Activated naive CD4-positive, alpha-beta T cell treated with anti-CD3 and anti-CD28 coated beads, Interleukin-2, amount 10 ng/mL, durations not matched to agents 7 days and 5 days (primary cell): ENCODE results near the gene KCTD17.

ENCODE experiments used
- CTCF ChIA-PET: fragments of 350-600 bp; sonication (Branson Sonifier 250); formaldehyde crosslinking; loops from one replicate; lab custom pipeline; 2021; ENCODE audit warnings: antibody characterized with exemption; lab: Charles Lee
- DNase-seq: peaks from one replicate; pipeline ENCODE4 v3.0.0-alpha.2; 2020
- H3K27ac Mint-ChIP-seq: one replicate; pipeline ENCODE4 v1.8.0; 2021; ENCODE audit warnings: mild to moderate bottlenecking, moderate library complexity, mixed read lengths
- H3K27me3 Mint-ChIP-seq: one replicate; pipeline ENCODE4 v1.8.0; 2021; ENCODE audit warnings: mild to moderate bottlenecking, mixed read lengths
- H3K36me3 Mint-ChIP-seq: one replicate; pipeline ENCODE4 v1.8.0; 2021; ENCODE audit warnings: mixed read lengths
- H3K4me1 Mint-ChIP-seq: one replicate; pipeline ENCODE4 v1.8.0; 2021; ENCODE audit warnings: mixed read lengths
- H3K4me3 Mint-ChIP-seq: one replicate; pipeline ENCODE4 v1.8.0; 2021; ENCODE audit warnings: mild to moderate bottlenecking, moderate library complexity, mixed read lengths
- H3K9me3 Mint-ChIP-seq: one replicate; pipeline ENCODE4 v1.8.0; 2021; ENCODE audit warnings: mixed read lengths

The KCTD17 gene

DNA sequence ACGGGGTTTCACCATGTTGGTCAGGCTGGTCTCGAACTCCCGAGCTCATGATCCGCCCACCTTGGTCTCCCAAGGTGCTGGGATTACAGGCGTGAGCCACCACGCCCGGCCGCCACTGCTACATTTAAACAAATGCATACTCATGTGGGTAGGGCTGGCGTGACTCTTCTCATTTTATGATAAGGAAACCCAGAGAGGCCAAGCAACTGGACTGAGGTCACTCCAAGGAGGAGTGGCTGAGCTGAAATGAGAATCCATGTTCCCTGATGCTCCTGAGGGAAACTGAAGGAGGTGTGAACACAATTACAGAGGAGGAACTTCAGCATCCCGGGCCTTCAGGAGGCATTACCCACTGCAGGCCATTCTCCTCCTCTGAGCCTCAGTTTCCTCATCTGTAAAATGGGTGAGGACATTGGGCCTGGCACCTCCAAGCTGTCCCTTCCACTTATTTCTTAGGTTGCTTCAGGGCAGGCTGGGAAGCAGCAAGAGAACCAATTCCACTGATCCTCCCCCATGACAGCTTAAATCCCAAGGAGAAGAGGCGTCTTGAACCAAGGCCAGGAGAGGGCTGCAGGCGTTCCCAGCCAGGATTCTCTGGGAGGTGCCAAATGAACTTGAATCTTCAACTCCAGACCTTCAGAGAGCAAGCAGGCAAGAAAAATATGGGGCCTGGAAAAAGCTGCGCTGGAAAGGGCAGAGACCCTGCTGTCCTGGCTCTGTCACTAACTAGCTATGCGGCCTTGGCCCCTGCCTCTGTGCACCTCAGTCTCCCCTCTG lies 35.2 kb upstream of the KCTD17 start:
- Mint-ChIP-seq H3K4me1 (peaks cover 17% of the 10 kb centered on the region), H3K9me3 (no peaks in the 10 kb centered on the region), H3K27ac (no peak overlapping the region), H3K4me3 (no peak overlapping the region), H3K27me3 (peaks cover 69% of the 10 kb centered on the region), H3K36me3 (peaks cover 2% of the 10 kb centered on the region)
- CTCF ChIA-PET: interaction anchor here (0.8 to 1.3 kb wide), 4 partner anchors 15 to 472 kb away, joined by 3 to 4 read pairs (median 4); no protein-coding TSS in a partner anchor
- DNase-seq: no peak

DNA sequence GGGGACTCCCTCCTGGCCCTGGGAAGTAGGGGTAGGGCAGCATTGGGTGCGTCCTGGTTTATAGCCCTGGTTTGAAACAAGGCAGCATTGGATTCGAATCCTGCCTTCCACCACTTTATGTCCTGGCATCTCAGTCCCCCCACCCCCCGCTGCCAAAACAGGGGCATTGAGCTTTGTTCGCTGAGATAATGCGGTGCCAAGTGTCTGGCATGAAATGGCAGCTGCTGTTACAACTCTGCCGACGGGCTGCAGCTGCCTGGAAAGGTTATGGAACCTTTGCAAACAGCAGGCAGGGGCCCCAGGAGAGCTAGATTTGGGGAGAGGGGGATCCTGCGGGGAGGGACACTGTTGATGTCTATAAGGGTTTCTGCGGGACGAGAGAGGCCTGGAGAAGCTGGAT lies 34.2 kb upstream of the KCTD17 start:
- peaks cover 2% of the 10 kb centered on the region for H3K36me3 Mint-ChIP-seq
- peaks cover 22% of the 10 kb centered on the region for H3K4me1 Mint-ChIP-seq
- H3K4me3 Mint-ChIP-seq: peak overlapping the region; percentile 18
- H3K9me3 Mint-ChIP-seq: no peaks in the 10 kb centered on the region
- no peak for DNase-seq
- CTCF ChIA-PET: interaction anchor here (0.5 to 5.3 kb wide), 4 partner anchors 14 to 164 kb away, joined by 3 to 38 read pairs (median 4); no protein-coding TSS in a partner anchor
- peaks cover 75% of the 10 kb centered on the region for H3K27me3 Mint-ChIP-seq
- no peak overlapping the region for H3K27ac Mint-ChIP-seq

DNA sequence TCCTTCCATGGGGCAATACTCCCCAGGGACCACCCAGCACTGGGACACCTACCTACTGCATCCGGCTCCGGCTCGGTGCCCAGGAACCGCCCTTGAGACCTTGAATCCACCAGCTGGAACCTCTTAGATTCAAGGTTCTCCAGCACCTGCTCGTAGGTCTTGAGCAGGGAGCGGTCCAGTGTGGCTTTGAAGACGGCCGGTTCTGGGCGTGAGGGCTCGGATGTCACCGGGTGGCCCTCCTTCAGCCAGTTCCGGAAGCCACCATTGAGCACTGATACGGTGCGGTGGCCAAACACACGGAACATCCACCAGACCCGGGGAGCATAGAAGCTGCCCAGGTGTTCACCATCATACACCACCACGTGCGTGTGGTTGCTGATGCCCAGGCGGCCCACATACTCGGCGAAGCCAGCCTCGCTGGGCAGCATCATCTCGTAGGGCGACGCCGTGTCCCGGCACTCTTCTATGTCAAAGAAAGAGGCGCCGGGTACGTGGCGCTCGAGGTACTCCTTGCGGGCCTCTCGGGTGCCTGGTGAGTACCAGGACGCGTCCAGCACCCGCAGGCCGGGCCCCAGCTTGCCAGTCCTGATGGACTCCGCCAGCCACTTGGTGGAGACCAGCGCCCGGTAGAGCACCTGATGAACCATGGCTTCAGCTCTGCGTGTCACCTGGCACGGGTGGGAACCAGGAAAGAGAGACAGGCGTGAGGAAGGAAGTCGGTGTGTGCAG lies 33.3 kb upstream of the KCTD17 start:
- H3K4me3 Mint-ChIP-seq: peak overlapping the region; percentile 69
- H3K36me3 Mint-ChIP-seq: peaks cover 2% of the 10 kb centered on the region
- H3K27me3 Mint-ChIP-seq: peaks cover 75% of the 10 kb centered on the region
- DNase-seq: no peak
- no peak overlapping the region for H3K27ac Mint-ChIP-seq
- H3K9me3 Mint-ChIP-seq: no peaks in the 10 kb centered on the region
- peaks cover 22% of the 10 kb centered on the region for H3K4me1 Mint-ChIP-seq
- CTCF ChIA-PET: interaction anchor here (1.0 to 5.3 kb wide), 6 partner anchors 11 to 181 kb away, joined by 3 to 38 read pairs (median 4); no protein-coding TSS in a partner anchor

DNA sequence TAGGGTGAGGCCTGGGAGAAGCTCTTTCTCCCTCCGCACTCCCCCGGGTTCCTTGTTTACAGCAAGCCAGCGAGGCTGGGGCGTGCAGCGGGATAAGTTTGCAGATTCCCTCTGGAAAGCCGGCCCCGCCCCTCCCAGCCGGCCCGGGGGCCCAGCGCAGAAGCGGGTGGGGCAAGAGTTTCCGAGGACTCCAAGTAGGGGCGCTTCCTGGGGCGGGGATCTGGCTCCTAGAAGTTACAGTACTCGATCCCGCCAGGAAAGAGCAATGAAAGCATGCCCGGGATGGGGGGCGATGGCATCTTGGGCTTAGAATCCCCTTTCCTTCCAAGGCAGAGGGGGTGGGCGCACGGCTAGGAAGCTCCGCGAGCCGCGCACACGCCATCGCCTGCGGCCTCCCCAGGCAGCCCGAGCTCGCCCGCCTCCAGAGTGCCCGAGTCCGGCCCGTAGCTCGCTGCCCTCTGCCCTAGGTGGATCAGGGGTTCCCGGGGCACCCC lies 32.7 kb upstream of the KCTD17 start:
- CTCF ChIA-PET: interaction anchor here (1.2 to 5.3 kb wide), 5 partner anchors 11 to 181 kb away, joined by 4 to 38 read pairs (median 4); no protein-coding TSS in a partner anchor
- Mint-ChIP-seq H3K4me1 (peaks cover 22% of the 10 kb centered on the region), H3K27me3 (peaks cover 72% of the 10 kb centered on the region), H3K4me3 (peak overlapping the region; percentile 69), H3K27ac (no peak overlapping the region), H3K36me3 (peaks cover 2% of the 10 kb centered on the region), H3K9me3 (no peaks in the 10 kb centered on the region)
- no peak for DNase-seq

DNA sequence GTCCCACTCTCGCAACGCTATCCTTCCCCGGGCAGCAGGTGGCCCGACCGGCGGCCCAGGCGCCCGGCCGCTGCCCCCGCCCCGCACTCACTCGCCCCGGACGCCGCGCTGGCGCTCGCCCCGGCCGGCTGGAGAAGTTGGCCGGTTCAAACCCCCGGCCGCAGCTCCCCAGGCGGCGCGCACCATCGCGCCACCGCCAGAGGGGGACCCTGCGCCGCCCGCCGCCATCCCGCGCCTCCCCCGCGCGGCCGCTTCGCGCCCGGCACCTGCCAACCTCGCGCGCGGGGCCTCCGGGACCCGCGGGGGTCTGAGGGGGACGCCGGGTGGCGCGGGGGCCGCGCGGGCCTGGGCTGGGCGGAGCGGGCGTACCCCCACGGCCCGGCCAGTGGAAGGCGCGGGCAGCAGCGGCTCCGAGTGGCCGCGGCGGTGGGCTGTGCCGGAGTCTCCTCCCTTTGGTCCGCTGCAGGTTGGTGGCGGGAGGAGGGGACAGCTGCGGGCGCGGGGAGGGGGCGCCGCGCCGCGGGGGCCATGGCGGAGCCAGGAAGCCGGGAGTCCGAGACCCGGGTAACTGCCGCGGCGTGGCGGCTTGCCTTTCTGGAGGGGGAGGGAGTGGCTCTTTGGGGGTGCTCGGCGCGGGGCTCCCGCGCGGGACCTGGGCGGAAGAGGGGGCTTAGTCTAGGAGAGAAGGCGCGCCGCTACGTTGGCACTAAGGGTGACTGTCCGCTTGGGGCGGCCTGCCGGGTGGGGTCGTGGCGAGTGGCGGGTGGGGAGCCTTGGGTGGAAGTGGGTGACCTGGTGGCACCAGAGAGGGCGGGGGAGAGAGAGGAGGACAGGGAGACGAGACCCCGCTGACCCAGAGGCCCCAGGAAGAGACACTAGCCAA lies 32.0 kb upstream of the KCTD17 start, which contains the start of the genes MPST and TST:
Gene MPST, plus strand, starts transcription at position 434 of the 883 bp plus-strand sequence. Its CDS starts 95 bp downstream, at position 529.
Gene TST, minus strand, starts transcription at position 139 of the 883 bp plus-strand sequence. CDS start 715 bp downstream, outside the sequence.
- peak within 1 kb of the TSS; percentile 77 for H3K27ac Mint-ChIP-seq
- no peaks in the 10 kb centered on the region for H3K9me3 Mint-ChIP-seq
- DNase-seq: peak; percentile 66
- CTCF ChIA-PET: interaction anchor here (0.6 to 5.3 kb wide), 8 partner anchors 9 to 240 kb away, joined by 3 to 38 read pairs (median 4); no protein-coding TSS in a partner anchor
- peaks cover 67% of the 10 kb centered on the region for H3K27me3 Mint-ChIP-seq
- peak within 1 kb of the TSS; percentile 89 for H3K4me3 Mint-ChIP-seq
- H3K4me1 Mint-ChIP-seq: peaks cover 22% of the 10 kb centered on the region
- H3K36me3 Mint-ChIP-seq: peaks cover 2% of the 10 kb centered on the region

DNA sequence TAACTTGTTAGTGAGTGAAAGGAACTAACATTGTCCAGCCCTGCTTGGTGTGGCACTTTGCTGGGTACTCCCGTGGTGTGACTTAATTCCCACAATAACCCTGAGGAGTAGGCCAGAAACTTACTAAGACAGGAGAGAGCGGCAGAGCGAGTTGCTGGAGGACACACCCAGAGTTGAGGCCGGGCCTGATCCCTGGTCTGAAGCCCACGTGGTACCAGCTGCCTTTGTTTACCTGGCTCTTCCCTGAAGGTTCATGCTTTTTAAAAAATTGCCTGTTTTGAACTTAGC lies 31.4 kb upstream of the KCTD17 start:
- Mint-ChIP-seq H3K4me1 (peaks cover 22% of the 10 kb centered on the region), H3K36me3 (peaks cover 4% of the 10 kb centered on the region), H3K27me3 (peaks cover 64% of the 10 kb centered on the region), H3K27ac (peak overlapping the region; percentile 77), H3K9me3 (no peaks in the 10 kb centered on the region), H3K4me3 (peak overlapping the region; percentile 89)
- CTCF ChIA-PET: interaction anchor here (0.6 to 5.3 kb wide), 7 partner anchors 10 to 241 kb away, joined by 3 to 38 read pairs (median 4); no protein-coding TSS in a partner anchor
- no peak for DNase-seq

DNA sequence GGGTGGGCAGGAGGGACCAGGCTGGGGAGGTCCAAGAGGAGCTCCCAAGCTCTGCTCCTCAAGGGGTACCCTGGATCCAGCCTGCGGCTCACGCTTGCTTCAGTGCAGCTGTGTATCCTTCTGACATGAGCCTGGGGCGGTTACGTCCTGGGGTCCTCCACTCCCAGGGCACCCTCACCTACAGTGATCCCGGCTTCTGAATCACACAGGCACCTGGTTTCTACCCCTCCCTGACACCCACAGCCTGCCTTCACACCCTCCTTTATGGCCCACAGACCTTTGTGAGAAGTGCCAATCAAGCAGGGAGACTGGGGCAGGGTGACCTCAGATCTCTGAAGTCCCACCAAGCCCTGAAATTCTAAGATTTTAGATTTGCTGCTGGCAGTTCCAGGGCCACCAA lies 30.5 kb upstream of the KCTD17 start:
- CTCF ChIA-PET: interaction anchor here (0.6 to 5.3 kb wide), 15 partner anchors 9 to 263 kb away, joined by 3 to 38 read pairs (median 4); partner anchors contain the start of gene KCTD17
- Mint-ChIP-seq H3K4me3 (no peak overlapping the region), H3K36me3 (peaks cover 4% of the 10 kb centered on the region), H3K9me3 (no peaks in the 10 kb centered on the region), H3K27me3 (peaks cover 55% of the 10 kb centered on the region), H3K27ac (no peak overlapping the region), H3K4me1 (peaks cover 22% of the 10 kb centered on the region)
- no peak for DNase-seq

DNA sequence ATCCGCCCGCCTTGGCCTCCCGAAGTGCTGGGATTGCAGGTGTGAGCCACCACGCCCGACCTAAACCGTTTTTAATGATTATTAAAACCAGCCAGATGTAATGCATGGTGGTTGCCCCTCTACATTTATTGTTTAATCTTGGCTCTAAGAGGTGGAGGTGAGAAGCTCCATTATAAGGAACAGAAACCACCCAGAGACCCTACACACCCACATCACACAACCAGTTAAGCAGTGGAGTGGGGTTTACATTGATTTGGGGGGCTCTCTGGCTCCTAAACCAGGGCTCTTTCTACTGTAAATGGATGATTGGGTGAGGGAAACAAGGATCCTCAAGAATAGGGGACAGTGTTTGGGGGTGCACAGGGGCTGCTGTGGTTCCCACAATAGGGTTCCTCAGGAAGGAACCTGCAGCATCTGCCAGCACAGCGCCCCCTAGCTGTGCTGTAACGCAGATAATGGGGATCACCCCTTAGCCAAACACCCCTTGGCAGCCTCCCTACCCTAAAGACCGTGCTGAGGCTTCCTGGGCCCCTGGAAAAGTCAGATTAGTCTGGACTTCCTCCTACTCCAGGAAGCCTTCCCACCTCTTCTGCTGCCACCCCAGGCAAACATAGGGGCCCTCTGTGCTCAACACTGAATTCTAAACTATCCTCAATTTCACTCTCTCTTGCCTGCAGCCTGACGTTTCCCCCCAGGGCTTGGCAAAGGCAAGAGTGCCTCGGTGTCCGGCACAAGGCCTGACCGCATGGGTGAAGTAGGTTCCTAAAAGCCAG lies 29.6 kb upstream of the KCTD17 start:
- Mint-ChIP-seq H3K27ac (no peak overlapping the region), H3K36me3 (peaks cover 4% of the 10 kb centered on the region), H3K4me1 (peaks cover 22% of the 10 kb centered on the region), H3K27me3 (peaks cover 49% of the 10 kb centered on the region), H3K9me3 (no peaks in the 10 kb centered on the region), H3K4me3 (peak overlapping the region; percentile 65)
- CTCF ChIA-PET: interaction anchor here (0.6 to 5.3 kb wide), 12 partner anchors 8 to 264 kb away, joined by 3 to 38 read pairs (median 4); partner anchors contain the start of gene KCTD17
- DNase-seq: peak; percentile 68

DNA sequence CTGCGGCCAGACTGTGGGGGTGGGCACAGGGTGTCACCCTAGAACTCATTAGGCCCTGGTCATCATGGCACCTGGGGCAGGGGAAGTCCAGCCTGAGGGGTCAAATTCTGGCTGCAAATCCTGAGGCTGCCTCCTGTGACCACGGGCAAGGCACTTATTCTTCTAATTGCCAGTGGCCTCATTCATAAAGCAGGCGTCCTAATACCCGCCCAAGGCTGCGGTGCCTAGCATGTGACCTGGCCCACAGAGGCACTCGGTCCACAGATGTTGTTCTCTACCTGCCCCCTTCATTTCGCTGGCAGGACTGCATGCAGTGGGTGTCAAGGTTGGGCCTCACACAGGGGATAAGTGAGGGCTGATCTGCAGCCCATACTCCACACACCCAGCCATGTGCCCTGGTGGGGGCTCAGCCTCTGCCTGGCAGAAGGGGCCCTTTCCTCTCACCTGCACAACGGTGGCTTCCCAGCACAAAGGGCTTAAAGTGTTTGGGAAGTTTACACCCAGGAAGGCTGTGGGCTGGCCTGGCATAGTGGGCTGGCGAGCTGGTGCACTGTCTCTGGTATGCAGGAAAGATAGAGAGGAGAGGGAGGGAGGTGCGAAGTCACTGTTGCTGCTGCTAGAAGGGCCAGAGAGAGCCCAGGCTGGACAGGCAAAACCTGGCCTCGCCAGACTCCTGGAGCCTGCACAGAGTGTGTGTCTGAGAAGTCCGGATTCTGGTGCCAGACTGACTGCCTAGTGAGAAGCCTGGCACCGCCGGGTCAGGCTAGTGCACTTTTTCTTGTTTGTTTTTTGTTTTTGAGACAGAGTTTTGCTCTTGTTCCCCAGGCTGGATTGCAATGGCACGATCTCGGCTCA lies 28.8 kb upstream of the KCTD17 start:
- CTCF ChIA-PET: interaction anchor here (1.0 to 5.3 kb wide), 8 partner anchors 10 to 265 kb away, joined by 3 to 38 read pairs (median 4); no protein-coding TSS in a partner anchor
- DNase-seq: no peak
- peaks cover 40% of the 10 kb centered on the region for H3K27me3 Mint-ChIP-seq
- no peak overlapping the region for H3K27ac Mint-ChIP-seq
- H3K9me3 Mint-ChIP-seq: no peaks in the 10 kb centered on the region
- H3K4me3 Mint-ChIP-seq: no peak overlapping the region
- peaks cover 4% of the 10 kb centered on the region for H3K36me3 Mint-ChIP-seq
- peaks cover 22% of the 10 kb centered on the region for H3K4me1 Mint-ChIP-seq

DNA sequence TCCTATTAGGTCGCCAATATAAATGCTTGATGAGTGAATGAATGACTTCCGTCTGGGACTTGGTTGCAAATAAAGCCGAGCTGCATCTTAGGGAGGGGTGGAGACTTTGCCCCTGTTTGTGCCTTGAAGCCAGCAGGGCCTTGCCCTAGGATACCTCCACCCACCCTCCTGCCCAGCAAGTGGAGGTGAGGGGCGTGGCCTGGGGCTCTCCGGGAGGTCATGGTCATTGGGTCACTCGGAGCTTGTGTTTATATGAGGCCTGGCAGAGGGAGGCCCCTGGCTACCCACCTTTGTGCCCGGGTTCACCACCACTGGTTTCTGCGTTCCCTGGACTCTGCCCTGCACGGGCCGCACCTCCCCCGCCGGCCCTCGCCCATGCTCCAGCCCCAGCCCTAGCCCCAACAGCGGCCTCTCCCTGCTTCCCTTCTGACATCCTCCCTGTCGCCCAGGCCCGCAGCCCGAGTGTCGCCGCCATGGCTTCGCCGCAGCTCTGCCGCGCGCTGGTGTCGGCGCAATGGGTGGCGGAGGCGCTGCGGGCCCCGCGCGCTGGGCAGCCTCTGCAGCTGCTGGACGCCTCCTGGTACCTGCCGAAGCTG lies 27.7 kb upstream of the KCTD17 start:
- Mint-ChIP-seq H3K4me3 (no peak overlapping the region), H3K4me1 (peaks cover 17% of the 10 kb centered on the region), H3K27me3 (peaks cover 29% of the 10 kb centered on the region), H3K9me3 (no peaks in the 10 kb centered on the region), H3K27ac (no peak overlapping the region), H3K36me3 (peaks cover 4% of the 10 kb centered on the region)
- CTCF ChIA-PET: interaction anchor here (1.0 kb wide), 1 partner anchor 21 kb away, joined by 4 read pairs; no protein-coding TSS in a partner anchor
- no peak for DNase-seq

DNA sequence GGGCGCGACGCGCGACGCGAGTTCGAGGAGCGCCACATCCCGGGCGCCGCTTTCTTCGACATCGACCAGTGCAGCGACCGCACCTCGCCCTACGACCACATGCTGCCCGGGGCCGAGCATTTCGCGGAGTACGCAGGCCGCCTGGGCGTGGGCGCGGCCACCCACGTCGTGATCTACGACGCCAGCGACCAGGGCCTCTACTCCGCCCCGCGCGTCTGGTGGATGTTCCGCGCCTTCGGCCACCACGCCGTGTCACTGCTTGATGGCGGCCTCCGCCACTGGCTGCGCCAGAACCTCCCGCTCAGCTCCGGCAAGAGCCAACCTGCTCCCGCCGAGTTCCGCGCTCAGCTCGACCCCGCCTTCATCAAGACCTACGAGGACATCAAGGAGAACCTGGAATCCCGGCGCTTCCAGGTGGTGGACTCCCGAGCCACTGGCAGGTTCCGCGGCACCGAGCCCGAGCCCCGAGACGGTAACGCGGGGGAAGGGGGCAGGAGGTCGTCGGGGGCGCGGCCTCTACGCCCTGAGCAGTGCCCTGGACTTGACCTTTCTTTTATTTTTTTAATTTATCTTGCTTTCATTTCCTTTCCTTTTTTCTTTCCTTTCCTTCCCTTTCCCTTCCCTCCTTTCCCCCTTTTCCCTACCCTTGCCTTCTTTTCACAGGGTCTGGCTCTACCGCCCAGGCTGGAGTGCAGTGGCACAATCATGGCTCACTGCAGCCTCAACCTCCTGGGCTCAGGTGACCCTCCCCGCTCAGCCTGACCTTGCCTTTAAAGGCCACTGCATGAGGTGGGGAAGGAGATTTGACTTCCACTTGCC lies 27.0 kb upstream of the KCTD17 start:
- Mint-ChIP-seq H3K27ac (no peak overlapping the region), H3K9me3 (no peaks in the 10 kb centered on the region), H3K4me1 (peaks cover 17% of the 10 kb centered on the region), H3K27me3 (peaks cover 26% of the 10 kb centered on the region), H3K4me3 (no peak overlapping the region), H3K36me3 (peaks cover 4% of the 10 kb centered on the region)
- CTCF ChIA-PET: interaction anchor here (1.6 kb wide), 1 partner anchor 20 kb away, joined by 5 read pairs; no protein-coding TSS in a partner anchor
- no peak for DNase-seq
